Adipose tissue (tissue), 3 donors: ENCODE results near the gene EEF1A2. TPM values are rescaled to one million over a fixed set of nuclear protein-coding genes. Genes with fewer than 3 reads are reported as not detected.

ENCODE experiments used
- polyA plus RNA-seq, 3 donors: library from polyadenylated mRNA; stranded (reverse); fragments of 200-250 nt; gene quantifications; one replicate each; pipeline ENCODE4 v1.2.3, GENCODE V29; 2013
- donor health status: healthy with polysubstance abuse.
- donor health status: Bipolar disorder and iron deficiency.
- donor health status: healthy.

The EEF1A2 gene
- polyA plus RNA-seq, 3 donors = 1.2 to 24.4 (median 3.2) TPM

Other genes starting within 250 kb of the EEF1A2 start
- under 1 TPM in 1 of 3 donors, not detected in 2; 0.12 TPM for gene NKAIN4, start 244.6 kb downstream of the EEF1A2 start, polyA plus RNA-seq
- gene ARFGAP1, start 226.3 kb downstream of the EEF1A2 start, polyA plus RNA-seq = 10 to 100 TPM; 41.9 to 55.0 (median 50.8) TPM
- gene COL20A1, start 205.9 kb downstream of the EEF1A2 start, polyA plus RNA-seq = not detected
- gene CHRNA4, start 137.7 kb downstream of the EEF1A2 start, polyA plus RNA-seq = not detected
- gene KCNQ2, start 26.4 kb downstream of the EEF1A2 start, polyA plus RNA-seq = 1 to 10 TPM in 1 of 3 donors, under 1 TPM in 1, not detected in 1; 0.10 to 1.6 TPM
- 100 to 1,000 TPM; 195 to 215 (median 203) TPM for gene PPDPF, start 21.7 kb upstream of the EEF1A2 start, polyA plus RNA-seq
- 1 to 10 TPM in 2 of 3 donors, not detected in 1; 1.6 to 3.6 TPM for gene PTK6, start 38.3 kb upstream of the EEF1A2 start, polyA plus RNA-seq
- under 1 TPM in 1 of 3 donors, not detected in 2; 0.06 TPM for gene SRMS, start 48.7 kb upstream of the EEF1A2 start, polyA plus RNA-seq
- 1 to 10 TPM in 1 of 3 donors, under 1 TPM in 2; 0.17 to 1.0 (median 0.36) TPM for gene FNDC11, start 55.1 kb upstream of the EEF1A2 start, polyA plus RNA-seq
- gene HELZ2, start 75.2 kb upstream of the EEF1A2 start, polyA plus RNA-seq = 10 to 100 TPM; 11.3 to 22.0 (median 13.3) TPM
- gene GMEB2, start 128.0 kb upstream of the EEF1A2 start, polyA plus RNA-seq = 1 to 10 TPM; 6.9 to 9.6 (median 7.5) TPM
- 10 to 100 TPM; 10.6 to 16.9 (median 12.6) TPM for gene STMN3, start 154.3 kb upstream of the EEF1A2 start, polyA plus RNA-seq
- 10 to 100 TPM in 2 of 3 donors, 1 to 10 TPM in 1; 7.3 to 16.1 (median 11.8) TPM for gene RTEL1, start 159.2 kb upstream of the EEF1A2 start, polyA plus RNA-seq
- 10 to 100 TPM in 1 of 3 donors, 1 to 10 TPM in 2; 7.4 to 92.8 (median 9.3) TPM for gene TNFRSF6B, start 197.6 kb upstream of the EEF1A2 start, polyA plus RNA-seq
- gene ARFRP1, start 208.9 kb upstream of the EEF1A2 start, polyA plus RNA-seq = 10 to 100 TPM; 26.9 to 50.8 (median 40.9) TPM
- gene ZGPAT, start 209.0 kb upstream of the EEF1A2 start, polyA plus RNA-seq = 10 to 100 TPM; 13.2 to 33.0 (median 30.7) TPM
- gene LIME1, start 237.6 kb upstream of the EEF1A2 start, polyA plus RNA-seq = 10 to 100 TPM in 2 of 3 donors, 1 to 10 TPM in 1; 5.2 to 16.7 (median 10.7) TPM
- 100 to 1,000 TPM in 1 of 3 donors, 10 to 100 TPM in 2; 28.3 to 137 (median 72.8) TPM for gene SLC2A4RG, start 240.7 kb upstream of the EEF1A2 start, polyA plus RNA-seq